HG02970 (cell line): Measurements from ENCODE around the gene SYN1.

Experiments used
- ATAC-seq: cut with Tn5 transposase; IDR thresholded peaks from one replicate; pipeline ENCODE4 v1.9.1; 2021; ENCODE audit warnings: mild to moderate bottlenecking, moderate library complexity, moderate number of reproducible peaks; ENCODE audit not compliant: unreplicated experiment, low FRiP score

Gene SYN1

DNA sequence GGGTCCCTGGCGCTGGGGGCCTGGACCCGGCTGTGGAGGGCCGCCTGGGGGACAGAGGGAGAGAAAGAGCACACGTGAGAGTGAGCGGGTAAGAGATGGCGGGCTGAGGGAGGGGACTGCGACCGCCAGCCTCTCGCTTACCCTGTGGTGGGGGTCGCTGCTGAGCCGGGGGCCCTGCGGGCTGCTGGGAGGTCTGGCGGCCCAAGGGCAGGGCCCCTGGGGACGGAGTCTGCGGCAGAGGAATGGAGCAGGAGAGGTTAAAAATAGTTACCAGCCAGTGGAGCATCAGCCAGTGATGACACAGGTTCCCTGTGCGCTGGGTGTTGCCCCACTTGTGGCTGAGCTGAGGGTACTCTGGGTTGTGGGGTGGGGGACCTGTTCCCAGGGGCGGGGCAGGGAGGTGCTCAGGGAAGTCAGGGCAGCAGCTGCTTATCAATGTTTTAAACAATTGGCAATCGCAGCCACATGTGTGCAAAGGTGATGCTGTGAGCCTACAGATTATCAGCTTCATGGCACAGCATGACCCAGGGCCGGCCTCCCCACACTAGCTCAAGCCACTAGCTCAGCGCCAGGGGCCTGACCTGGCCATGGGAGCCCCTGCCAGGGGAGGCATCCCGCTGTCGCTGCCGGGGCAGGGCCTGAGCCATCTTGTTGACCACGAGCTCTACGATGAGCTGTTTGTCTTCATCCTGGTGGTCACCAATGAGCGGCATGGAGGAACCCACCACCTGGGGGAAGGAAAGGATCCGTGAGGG, 44.9 kb downstream of the SYN1 start:
- ATAC-seq = no peak

DNA sequence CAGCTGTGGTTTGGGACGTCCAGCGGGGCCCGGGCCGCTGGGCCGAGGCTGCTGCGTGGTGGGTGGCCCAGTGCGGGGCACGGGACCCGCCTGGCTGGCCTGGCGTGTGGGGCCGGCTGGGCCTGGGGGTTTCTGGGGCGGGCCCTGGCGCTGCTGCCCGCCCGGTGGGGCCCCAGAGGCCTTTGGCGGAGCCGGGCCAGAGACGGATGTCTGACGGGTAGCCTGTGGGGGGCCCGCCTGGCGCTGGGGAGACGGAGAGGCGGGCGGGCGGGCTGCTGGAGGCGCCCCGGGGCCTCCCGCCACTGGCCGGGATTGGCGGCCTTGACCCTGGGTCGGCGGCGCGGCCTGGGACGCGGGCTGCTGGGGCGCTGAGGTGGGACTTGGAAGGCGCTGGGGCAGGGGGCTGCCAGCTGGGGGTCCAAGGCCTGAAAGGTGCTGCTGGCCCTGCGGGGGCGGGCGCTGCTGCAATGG, 45.5 kb downstream of the SYN1 start:
- no peak for ATAC-seq

DNA sequence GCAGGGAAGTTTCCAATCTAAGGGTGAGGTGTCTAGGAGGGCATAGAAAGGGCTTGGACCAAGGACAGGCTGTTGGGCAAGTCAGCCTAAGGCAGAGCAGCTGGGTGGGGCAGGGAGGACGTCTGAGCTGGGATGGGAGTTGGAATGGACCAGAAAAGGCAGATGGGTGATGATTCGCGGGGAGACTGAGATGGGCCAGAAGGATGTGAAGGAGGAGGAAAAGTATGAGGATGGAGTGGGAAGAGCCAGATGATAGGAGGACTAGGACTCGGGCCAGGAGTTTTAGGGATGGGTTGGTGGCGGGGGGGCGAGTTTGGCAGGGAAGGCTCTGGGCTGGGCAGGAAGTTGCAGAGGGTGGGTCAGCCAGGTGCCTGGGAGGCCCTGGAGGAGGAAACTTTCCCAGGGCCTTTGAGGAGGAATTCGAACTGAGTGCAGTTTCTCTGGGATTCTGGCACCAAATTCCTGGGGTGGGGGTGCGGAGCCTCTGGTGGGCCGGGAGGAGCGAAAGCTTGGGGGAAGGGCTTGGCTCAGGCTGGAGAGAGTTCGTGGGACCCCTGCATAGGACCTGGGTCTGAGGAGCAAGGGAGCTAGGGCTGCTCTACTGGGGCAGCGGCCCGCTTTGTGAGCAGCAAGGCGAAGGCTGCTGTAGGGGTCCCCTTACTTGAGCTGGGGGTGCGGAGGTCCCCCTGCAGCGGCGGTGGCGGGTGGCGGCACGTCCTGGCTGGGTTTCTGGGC, 46.1 kb downstream of the SYN1 start:
- ATAC-seq = no peak

DNA sequence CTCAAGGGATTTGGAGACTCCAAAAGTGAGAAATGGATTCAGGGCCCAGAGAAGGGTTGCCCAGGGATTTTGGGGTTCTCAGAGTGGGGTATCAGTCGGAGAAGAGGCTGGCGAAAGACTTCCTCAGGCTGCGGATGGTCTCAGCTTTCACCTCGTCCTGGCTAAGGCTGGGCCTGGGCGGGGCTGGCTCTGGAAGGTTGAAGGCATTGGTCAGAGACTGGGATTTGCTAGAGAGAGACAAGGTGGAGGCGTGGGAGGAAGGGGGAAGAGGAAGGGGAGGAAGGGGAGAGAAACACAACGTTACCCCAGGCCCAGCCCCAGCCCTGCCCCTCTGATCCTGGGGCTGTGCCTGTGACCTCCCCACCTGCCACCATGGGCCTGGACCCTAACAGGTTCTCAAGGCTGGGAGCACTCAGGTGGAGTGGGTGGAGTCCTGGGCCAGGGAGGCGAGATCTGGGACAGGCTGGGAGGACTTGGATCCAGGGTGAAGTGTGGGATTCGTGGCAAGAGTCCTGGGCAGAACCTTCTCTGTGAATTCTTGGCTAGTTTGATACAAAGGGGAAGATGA, 46.8 kb downstream of the SYN1 start:
- ATAC-seq = no peak

DNA sequence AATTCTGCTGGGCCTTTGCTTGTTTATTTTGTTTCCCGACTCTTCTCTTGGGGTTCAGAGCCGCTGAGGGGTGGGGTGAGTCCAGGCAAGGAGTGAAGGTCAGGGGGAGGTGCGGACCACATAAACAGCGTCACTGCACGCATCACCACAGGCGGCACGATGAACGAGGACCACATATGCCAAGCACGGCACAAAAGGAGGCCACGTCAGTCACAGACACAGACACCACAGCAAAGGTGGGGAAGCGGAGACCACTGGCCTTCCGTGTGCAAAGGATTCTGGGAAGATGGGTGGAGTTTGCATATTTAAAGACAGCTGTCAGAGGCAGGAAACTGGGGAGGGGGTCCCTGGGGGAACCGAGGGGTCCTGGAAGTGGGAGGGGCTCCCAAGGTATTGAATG, 47.8 kb downstream of the SYN1 start:
- no peak for ATAC-seq

DNA sequence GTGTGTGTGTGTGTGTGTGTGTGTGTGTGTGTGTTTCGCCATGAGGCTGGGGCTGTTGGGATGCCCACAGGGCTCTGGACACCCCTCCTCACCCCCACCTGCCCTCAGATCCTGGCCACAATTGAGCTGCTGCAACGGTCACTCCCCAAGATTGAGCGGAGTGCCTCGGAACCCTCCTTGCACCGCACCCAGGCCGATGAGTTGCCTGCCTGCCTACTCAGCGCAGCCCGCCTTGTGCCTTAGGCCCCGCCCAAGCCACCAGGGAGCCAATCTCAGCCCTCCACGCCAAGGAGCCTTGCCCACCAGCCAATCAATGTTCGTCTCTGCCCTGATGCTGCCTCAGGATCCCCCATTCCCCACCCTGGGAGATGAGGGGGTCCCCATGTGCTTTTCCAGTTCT, 48.4 kb downstream of the SYN1 start:
- ATAC-seq = no peak

DNA sequence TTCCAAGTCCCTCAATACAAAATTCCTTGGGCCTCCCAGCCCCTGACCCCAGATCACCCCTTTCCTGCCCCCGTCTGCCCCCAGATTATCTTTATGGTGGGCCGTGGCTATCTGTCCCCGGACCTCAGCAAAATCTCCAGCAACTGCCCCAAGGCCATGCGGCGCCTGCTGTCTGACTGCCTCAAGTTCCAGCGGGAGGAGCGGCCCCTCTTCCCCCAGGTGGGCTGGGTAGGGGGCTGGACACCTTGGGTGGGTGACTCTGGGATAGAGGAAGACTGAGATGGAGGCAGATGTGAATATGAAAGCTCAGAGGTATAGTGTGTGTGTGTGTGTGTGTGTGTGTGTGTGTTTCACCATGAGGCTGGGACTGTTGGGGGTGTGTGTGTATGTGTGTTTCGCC, 48.9 kb downstream of the SYN1 start:
- ATAC-seq = no peak

DNA sequence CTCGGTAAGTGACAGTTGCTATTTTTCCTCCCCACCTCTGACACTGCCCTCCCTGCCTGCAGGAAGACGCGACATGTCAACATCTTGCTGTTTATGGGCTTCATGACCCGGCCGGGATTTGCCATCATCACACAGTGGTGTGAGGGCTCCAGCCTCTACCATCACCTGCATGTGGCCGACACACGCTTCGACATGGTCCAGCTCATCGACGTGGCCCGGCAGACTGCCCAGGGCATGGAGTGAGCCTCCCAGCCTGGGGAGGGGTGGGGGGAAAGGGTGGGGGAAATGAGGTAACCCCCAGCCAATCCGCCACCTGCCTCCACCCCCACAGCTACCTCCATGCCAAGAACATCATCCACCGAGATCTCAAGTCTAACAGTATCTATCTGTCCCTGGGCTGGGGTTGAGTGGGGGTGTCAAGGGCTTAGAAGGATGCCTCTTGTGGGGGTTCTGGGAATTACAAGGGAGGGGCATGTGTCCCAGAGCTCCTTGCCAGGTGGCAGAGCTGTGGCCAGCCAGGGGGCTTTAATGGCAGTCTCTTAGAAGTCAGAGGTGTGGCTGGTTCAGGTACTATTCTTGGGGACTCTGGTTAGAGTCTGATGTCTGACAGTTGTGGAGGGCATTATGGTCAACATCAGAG, 50.9 kb downstream of the SYN1 start:
- ATAC-seq = no peak

DNA sequence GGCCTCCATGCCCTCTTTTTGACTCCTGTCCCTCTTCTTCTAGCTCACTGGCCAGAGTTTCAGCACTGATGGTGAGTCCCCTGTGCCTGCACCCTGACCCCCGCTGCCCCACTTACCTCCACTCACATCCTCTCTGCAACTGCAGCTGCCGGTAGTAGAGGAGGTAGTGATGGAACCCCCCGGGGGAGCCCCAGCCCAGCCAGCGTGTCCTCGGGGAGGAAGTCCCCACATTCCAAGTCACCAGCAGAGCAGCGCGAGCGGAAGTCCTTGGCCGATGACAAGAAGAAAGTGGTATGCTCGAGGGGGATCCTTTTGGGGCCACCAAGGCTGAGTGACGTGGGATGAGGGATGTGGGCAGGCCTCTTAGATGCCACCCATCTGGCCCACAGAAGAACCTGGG, 52.8 kb downstream of the SYN1 start:
- no peak for ATAC-seq

DNA sequence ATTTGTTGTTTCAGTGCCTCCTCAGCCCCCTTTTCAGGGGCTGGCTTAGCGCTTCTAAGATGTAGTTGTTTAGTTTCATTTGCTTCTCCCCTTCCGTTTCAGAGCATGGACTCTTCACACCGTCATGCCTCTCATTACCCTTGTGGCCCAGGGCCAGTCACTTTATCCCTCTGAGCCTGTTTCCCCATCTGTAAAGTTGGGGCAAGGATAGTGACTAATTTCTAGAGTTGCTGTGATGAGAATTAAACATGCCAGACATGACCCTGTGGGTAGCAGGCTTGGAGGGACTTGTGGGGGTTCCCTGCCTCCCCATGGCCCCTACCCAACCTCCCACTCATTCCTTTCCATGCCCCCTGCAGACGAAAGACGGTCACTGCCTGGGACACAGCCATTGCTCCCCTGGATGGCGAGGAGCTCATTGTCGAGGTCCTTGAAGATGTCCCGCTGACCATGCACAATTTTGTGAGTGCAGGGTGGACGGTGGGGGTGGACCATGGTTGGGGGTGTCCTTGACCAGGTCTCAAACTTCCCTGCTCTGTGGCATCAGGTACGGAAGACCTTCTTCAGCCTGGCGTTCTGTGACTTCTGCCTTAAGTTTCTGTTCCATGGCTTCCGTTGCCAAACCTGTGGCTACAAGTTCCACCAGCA, 55.1 kb downstream of the SYN1 start:
- no peak for ATAC-seq

DNA sequence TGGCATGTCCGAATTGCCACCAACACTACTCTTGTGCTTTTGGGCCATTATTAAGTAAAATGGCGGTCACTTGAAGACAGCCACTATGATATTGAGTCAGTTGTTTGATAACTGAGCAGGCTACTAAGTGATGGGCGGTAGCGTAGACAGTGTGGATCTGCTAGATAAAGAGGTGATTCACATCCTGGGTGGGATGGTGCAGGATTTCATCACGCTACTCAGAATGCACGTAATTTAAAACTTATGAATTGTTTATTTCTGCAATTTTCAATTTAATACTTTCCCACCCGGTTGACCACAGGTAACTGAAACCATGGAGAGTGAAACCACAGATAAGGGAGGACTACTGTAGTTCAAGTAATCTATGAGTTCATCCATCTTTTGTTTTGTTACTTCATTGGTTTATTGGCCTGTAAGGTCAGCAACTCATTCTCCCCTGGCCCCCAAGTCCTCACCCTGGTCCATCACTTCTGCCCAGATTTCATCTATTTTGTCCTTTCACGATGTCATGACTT, 55.8 kb downstream of the SYN1 start:
- ATAC-seq = no peak

DNA sequence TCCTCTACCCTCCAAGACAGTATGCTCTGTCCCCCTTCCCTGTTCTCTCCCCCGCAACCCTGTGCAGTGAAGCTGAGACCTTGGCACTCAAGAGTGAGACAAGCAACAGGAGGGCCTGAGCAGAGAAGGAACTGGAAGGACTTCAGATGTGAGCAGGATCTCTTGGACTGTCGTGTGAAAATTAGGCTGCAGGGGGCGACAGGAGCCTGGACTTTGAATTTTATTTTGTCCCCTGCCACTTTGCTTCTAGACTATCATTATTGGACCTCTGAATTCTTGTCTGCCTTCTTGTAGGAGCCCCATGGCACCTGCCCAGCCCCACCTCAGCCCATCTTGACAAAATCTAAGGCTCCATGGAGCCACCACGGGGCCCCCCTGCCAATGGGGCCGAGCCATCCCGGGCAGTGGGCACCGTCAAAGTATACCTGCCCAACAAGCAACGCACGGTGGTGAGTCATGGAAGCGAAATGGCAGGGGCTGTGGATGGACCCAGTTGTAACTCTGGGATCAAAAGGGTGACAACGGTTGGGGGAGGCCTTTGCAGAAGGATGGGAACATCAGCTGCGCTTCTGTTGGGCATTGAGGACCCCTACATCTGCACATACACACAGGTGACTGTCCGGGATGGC, 56.9 kb downstream of the SYN1 start:
- ATAC-seq = no peak

DNA sequence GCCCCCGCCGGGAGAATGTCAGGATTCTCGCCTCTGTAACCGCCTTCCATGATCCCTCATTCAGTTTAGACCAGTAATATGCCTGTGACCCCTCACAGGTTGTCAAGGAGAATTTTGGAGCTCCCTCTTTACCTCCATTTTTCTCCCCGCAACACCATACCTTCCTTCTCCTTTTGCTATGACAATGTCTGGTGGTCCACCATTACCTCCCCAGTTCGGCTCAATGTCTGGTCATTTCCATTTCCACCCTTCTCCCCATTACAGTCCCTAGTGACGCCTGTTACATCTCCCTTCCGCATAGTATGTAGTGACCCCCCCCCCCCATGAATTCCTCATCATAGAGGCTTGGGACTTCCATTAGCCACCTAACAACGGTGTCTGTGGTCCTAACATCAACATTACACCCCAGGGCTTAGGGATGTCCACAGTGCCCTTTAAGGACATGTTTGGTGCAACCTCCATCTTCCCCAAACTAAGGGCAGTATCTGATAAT, 58.0 kb downstream of the SYN1 start:
- ATAC-seq = no peak

DNA sequence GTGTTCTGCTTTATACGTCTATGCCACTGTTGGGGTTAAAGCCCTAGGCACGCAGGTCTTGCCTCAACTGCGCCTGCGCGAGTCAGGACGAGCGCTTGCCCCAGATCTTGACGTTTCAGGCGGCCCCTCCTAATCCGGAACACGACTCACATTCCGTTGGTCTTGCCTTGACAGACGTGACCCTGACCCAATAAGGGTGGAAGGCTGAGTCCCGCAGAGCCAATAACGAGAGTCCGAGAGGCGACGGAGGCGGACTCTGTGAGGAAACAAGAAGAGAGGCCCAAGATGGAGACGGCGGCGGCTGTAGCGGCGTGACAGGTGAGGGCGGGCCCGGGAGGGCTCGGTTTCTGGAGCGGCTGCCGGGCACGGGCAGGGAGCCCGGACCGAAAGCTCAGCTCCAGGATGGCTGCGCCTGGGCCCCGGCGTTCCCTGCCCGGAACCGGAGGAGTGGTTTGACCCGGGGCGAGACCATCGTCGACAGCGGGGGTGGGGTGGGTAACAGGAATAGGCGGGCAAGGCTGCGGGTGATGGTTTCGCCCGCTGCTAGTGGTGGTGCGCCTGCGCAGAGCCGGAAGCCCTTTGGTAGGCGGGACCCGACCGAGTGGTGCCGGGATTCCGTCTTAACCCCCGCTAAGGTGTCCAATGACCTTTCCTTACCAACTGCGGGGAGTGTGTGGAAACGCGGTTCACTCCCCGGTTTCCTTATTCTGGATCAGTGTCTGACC, 58.6 kb downstream of the SYN1 start, which contains the start of gene ARAF:
Gene ARAF, plus strand, starts transcription at position 272 of the 725 bp plus-strand sequence. CDS start 1,763 bp downstream, outside the sequence.
- ATAC-seq = peak; percentile 79

DNA sequence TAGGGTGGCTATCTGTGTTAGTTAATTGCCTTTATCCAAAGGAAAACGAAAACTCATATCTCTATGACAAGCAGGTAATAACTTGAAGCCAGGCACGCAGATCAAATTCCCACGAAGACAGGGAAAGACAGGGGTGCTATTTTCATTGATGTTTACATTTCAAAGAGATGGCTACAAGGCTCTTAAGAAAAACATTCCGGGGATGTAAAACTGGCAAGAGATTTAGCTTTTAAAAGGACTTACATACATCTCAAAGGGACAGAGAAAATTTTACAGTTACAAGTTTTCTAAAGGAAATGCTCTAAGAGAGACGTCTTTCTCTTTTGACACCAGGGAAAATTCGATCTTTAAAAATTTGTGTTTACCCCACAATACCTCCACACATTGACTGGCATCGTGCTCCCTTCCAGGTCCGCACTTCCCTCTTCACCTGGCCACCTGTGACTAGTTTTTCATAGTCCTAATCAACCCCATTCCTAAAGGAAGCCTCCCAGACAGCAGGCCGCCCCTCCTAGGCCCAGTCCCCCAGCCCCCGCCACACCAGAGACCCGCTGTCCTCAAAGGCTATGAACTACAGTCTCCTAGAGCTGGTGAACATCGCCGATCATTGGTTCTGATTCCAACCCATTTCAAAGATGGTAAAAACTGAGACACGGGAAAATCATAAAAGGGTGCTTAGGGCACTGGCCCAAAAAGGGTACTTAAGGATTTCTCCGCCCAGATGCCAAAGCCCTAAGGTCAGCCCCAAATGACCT, 59.3 kb downstream of the SYN1 start:
- no peak for ATAC-seq

DNA sequence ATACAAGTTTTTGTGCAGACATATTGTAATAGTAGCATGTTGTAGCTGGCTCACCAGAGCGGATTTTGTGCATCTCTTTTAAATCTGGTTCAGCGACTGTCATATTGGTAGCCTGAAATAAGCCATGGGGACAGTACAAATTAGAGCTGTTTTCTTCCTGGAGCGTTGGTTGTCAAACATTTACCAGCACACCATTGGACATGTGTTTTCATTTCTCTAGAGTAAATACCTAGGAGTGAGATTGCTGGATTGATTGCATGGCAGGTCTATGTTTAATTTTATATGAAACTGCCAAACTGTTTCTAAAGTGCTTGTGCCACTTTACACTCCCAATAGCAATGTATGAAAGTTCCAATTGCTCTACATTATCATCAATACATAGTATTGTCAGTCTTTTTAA, 61.2 kb downstream of the SYN1 start:
- no peak for ATAC-seq

DNA sequence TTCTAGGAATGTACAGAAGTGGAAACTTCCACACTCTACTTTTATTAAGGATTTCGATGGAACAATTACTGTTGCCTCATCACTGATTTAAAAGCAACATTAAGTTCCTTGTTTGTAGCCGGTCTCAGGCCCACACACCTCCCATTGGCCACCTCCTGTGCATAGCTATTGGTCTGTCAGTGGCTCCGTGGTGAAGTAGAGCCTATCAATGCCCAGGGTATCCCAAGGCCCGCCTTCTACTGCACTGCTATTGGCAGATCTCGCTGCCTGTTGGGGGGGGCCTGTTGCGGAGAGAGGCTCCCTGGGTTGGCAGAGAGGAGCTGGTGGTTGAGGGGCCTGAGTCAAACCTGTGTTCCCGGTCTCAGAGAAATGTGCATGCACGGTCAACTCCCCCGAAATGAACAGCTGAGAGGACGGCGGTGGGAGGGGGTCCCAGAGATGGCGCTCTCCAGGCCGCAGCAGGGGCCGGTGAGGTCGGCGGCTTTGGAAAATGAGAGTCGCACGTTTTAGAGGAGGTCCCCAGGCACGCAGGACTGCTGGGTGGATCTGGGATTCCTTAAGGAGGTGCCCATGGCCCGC, 63.5 kb downstream of the SYN1 start:
- ATAC-seq = peak; percentile 70

DNA sequence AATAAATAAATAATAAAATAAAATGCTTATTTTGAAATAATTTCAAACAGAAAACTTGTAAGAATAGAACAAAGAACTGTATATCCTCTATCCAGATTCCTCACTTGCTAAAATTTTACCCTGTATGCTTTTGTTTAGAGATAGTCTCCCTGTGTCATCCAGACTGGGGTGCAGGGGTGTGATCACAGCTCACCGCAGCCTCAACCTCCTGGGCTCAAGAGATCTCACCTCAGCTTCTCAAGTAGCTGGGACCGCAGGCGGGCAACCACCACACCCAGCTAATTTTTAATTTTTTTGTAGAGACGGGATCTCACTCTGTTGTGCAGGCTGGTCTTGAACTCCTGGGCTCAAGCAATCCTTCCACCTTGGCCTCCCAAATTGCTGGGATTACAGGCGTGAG, 76.2 kb downstream of the SYN1 start:
- no peak for ATAC-seq
